ENCODE data around the gene MECP2. TPM values are rescaled to one million over a fixed set of nuclear protein-coding genes. Genes with fewer than 3 reads are reported as not detected.

MECP2 gene
- total and polyA plus RNA-seq, 10 of the 15 experiments (the other 5 are each of a cell fraction or from before 2014, with no cell fraction given) = 1.3 to 32.7 (median 13.7) TPM

- no peaks in the 10 kb centered on the region for H3K79me2 ChIP-seq (ENCODE audit: control insufficient read depth, insufficient read depth, low read length)
- in situ Hi-C loops (cut with MboI) = no loop called here
- TF ChIP-seq RAD21 (IDR thresholded peaks at IDR 0.05; ENCODE audit: insufficient read depth, low read depth, low read length) (no peak), NRF1 (conservative IDR thresholded peaks at IDR 0.05; ENCODE audit: low read depth, low read length) (no peak), RCOR1 (conservative IDR thresholded peaks at IDR 0.05; ENCODE audit: low read depth, low read length) (no peak), CBX5 (IDR thresholded peaks at IDR 0.05; ENCODE audit: low read depth) (no peak), KLF5 (IDR thresholded peaks at IDR 0.05; ENCODE audit: partially characterized antibody) (no peak), SMARCA5 (IDR thresholded peaks at IDR 0.05) (no peak), CEBPB (IDR thresholded peaks at IDR 0.05; ENCODE audit: borderline replicate concordance in 1 of 2, low read depth in 2 of 2, low read length in 2 of 2) (no peak), WRNIP1 (IDR thresholded peaks at IDR 0.05; ENCODE audit: borderline replicate concordance, low read depth, low read length) (no peak), PKNOX1 (IDR thresholded peaks at IDR 0.05) (no peak), IRF3 (IDR thresholded peaks at IDR 0.05) (no peak), ZBTB33 (IDR thresholded peaks at IDR 0.05) (no peak), CBX3 (IDR thresholded peaks at IDR 0.05; ENCODE audit: borderline replicate concordance, low read depth) (no peak), SKIL (IDR thresholded peaks at IDR 0.05; ENCODE audit: low read depth, poor library complexity, severe bottlenecking) (no peak), HDGF (IDR thresholded peaks at IDR 0.05) (no peak), TCF3 (IDR thresholded peaks at IDR 0.05; ENCODE audit: borderline replicate concordance, insufficient read depth, low read depth, low read length) (no peak), RELA (IDR thresholded peaks at IDR 0.05; ENCODE audit: borderline replicate concordance, partially characterized antibody) (no peak), SMAD1 (IDR thresholded peaks at IDR 0.05; ENCODE audit: low read depth, partially characterized antibody) (no peak), ZSCAN29 (IDR thresholded peaks at IDR 0.05) (no peak), ATF7 (IDR thresholded peaks at IDR 0.05; ENCODE audit: low read depth) (no peak)
Measured at GRCh38 chrX:154039577-154039976, 57.9 kb downstream of the MECP2 start.

More at GRCh38 chrX:154039577-154039976, 57.9 kb downstream of the MECP2 start:
- BruUV-seq (replicated peaks) = no TSS peak
- H2AFZ ChIP-seq (ENCODE audit: control insufficient read depth, low read depth, low read length) = no peak overlapping the region
- POLR2A ChIA-PET = interaction anchor here (0.6 kb wide), 1 partner anchor 54 kb away, joined by 3 read pairs; no protein-coding TSS in a partner anchor
- no peak overlapping the region for H3K9ac ChIP-seq (ENCODE audit: control insufficient read depth, insufficient read depth, low read length)
- no peak for DNase-seq (ENCODE audit: low read depth, low spot score)
- H3K4me1 ChIP-seq (ENCODE audit: control insufficient read depth, insufficient read depth, low read length) = no peaks in the 10 kb centered on the region
- no peak overlapping the region for H3K4me2 ChIP-seq (ENCODE audit: control insufficient read depth, insufficient read depth)
- intact Hi-C loops (cut with micrococcal nuclease; ENCODE audit: unreplicated experiment) = no loop called here
- RAD21 ChIA-PET (ENCODE audit: unreplicated experiment) = no interaction called here
- CTCF ChIA-PET = interaction anchor here (3.4 kb wide), 1 partner anchor 27 kb away, joined by 20 read pairs; no protein-coding TSS in a partner anchor
- H3K36me3 ChIP-seq (ENCODE audit: control insufficient read depth in 2 of 2, insufficient read depth in 2 of 2, low read length in 1 of 2) = no peaks in the 10 kb centered on the region; a peak in 3 of 4 replicates
- no peak overlapping the region for H3K27ac ChIP-seq (ENCODE audit: control insufficient read depth, insufficient read depth)
- H3K9me3 ChIP-seq (replicated peaks; ENCODE audit: control insufficient read depth, insufficient read depth, low read length) = no peaks in the 10 kb centered on the region
- no peaks in the 10 kb centered on the region for H4K20me1 ChIP-seq (ENCODE audit: control insufficient read depth, insufficient read depth)
- H3K27me3 ChIP-seq (replicated peaks in 1 of 2; ENCODE audit: control insufficient read depth in 2 of 2, insufficient read depth in 2 of 2, low read length in 1 of 2) = no peaks in the 10 kb centered on the region
- SMC1A ChIA-PET (ENCODE audit: uncharacterized antibody, unreplicated experiment) = interaction anchor here (1.2 to 1.9 kb wide), 3 partner anchors 19 to 21 kb away, joined by 3 to 4 read pairs (median 4); no protein-coding TSS in a partner anchor
- no peak overlapping the region for H3K4me3 ChIP-seq
- no peak for ATAC-seq
- 80% methylated on average over 11 of the region's 11 CpGs for WGBS (ENCODE audit: insufficient coverage, insufficient replicate concordance, low lambda C conversion rate, missing lambda C conversion rate)
- no peak for FAIRE-seq

Measured in GM12878 (cell line).